GM18867 (cell line): ENCODE data around the gene ATG5.
"Not testable (repeated sequence)": the region's sequence is repeated elsewhere in the genome, so short reads cannot be mapped to it uniquely, and the experiment has no call there.

Experiments
- ATAC-seq: cut with Tn5 transposase; IDR thresholded peaks from one replicate; pipeline ENCODE4 v1.9.1; 2021; ENCODE audit warnings: mild to moderate bottlenecking, moderate library complexity; ENCODE audit not compliant: unreplicated experiment

Gene ATG5

DNA sequence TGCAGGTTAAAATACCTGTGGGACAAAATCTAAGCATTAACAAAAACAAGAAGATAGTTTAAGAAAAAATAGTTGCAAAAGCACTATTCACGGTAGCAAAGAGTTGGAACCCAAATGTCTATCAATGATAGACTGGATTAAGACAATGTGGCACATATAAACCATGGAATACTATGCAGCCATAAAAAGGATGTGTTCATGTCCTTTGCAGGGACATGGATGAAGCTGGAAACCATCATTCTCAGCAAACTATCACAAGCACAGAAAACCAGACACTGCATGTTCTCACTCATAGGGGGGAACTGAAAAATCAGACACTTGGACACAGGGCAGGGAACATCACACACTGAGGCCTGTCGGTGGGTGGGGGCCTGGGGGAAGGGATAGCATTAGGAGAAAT lies 65.8 kb downstream of the ATG5 start:
- not testable (repeated sequence) for ATAC-seq

DNA sequence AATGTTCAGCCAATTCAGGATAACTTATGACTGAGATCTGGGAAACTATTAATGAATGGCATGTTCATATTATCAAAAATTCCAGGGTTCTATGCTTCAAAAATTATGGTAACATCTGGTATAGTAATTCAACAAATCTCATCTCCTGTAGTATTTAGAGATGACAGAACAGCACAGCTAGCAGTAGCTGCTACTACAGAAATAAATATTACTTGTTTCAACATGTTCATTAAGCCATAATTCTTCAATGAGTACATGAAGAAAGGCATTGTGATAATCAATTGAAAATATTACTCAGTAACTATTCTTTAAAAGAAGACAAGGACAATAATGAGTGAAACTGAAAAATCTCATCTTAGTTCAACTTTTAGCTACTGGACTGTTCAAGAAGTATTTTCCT lies 66.8 kb downstream of the ATG5 start:
- ATAC-seq = no peak

DNA sequence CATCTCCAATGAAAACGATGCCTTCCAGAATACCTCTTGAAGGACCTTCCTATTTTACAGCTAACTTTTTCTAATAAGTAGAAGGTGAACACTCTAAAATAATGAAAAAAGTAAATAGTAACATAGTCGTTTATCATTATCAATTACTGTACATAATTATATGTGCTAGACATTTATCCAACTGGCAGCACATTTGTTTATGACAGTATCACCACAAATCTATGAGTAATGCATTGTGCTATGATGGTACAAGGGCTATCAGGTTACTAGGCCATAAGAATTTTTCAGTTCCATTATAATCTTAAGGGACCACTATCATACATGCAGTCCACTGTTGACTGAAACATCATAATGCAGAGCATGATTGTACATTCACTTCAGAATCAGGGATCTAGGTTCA lies 68.4 kb downstream of the ATG5 start:
- no peak for ATAC-seq

DNA sequence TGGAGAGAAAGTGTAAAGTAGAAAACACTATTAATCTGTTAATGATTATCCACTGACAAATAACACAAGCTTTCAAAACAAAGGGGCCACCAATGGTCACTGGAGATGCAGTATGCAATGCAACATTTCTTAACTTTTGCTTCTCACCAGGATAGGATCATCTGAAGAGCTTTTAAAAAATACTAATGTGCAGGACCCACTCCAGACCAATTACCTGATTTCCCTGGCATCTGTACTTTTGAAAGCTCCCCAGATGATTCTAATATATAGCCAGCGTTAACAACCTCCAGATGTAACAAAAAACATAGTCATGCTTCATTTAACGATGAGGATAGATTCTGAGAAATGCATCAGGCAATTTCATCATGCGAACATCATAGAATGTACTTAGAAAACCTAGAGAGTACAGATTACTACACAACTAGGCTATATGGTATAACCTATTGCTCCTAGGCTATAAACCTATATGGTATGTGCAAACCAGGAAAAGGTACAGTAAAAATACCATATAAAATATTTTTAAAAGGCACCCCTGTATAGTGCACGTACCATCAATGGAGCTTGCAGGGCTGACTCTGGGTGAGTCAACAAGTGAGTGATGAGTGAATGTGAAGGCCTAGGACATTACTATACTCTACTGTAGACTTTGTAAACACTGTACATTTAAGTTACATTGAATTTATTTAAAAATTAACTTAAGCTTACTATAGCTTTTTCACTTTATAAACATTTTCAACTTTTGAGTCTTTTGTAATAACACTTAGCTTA lies 69.2 kb downstream of the ATG5 start:
- no peak for ATAC-seq

DNA sequence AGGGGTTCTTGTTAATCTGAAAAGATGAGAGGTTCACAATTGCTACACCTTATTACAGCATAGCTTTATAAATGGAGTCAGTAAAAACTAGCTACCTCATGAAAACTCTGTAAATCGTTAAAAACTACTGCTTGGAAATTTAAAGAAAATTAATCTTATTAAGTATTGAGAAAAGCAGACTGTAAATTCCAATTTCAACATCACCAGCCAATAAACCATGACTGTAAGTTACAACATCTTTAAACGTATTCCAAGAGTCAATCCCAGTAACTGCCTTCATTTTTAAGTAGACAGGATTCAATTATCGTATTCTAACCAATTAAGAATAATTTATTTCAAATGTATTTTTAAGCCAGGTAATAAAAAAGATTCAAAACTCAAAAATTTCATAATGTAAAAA lies 70.3 kb downstream of the ATG5 start:
- no peak for ATAC-seq

DNA sequence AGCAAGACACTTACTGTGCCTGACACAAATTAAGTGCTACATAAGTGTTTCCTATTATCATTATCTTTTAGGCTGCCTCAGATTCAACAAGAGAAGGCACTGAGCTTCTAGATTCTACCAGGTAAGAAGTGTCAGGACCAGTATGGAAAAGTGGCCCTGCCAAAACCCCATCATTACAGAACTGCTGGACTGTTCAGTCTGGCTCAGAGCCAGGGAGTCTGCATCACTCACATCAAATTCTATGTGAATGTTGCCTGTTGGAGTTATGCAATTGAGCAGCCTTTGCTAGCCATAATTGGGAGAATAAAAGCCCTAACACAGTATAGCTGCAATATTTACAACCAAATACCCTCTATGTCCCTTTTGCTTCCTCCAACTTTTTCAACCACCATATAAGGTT lies 70.9 kb downstream of the ATG5 start:
- ATAC-seq = no peak

DNA sequence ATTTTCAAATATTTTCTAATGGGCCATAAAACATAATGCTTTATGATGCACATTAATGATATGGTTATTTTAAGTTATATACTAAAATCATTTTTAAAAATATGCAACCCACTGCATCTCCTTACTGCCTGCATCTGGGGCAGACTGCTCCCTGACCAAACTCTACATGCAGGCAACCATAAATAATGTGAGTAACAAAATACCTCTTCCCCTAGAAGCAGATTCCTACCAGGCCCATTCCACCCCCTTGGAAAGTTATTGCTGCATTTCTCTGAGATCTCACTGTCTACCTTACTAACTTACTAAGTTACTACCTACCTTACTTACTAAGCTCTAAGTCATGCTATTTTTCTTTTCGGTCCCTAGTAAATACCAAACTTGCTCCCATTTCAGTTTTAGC lies 71.8 kb downstream of the ATG5 start:
- ATAC-seq = no peak

DNA sequence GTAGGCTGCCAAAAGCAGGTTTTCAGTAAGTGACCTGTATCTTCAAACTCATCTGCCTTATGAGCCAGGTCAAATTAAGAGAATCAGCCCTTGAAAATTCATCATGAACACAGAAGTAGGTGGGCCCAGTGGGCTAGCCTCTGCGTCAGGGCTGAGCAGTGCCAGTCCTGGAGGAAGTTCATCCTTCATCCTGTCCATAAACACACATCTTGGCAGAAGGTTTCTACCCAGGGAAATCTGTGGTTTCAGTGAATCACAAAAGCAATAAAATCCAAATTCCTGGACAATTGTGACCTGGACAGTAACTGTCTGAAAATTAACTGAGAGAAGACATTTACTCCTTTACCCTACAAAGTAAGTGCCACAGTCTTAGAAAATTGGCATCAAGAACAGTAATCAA lies 72.4 kb downstream of the ATG5 start:
- ATAC-seq = no peak

DNA sequence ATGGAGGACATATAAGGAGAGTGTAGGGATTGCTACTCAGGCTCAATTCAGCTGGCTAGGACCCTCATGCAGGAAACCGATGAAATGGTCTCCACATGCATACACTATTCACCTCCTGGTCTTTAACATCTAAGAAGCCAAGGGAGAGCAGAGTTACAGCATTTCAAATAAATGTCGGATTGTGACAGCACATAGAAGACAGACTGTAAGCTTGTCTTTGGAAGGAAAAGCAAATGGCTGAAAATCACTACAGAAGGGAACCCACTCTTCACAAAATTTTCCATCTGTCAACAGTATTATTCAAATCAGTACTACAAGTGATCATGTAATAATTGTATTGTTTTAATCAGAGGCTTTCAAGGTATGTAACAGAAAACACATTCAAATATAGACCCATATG lies 72.9 kb downstream of the ATG5 start:
- no peak for ATAC-seq

DNA sequence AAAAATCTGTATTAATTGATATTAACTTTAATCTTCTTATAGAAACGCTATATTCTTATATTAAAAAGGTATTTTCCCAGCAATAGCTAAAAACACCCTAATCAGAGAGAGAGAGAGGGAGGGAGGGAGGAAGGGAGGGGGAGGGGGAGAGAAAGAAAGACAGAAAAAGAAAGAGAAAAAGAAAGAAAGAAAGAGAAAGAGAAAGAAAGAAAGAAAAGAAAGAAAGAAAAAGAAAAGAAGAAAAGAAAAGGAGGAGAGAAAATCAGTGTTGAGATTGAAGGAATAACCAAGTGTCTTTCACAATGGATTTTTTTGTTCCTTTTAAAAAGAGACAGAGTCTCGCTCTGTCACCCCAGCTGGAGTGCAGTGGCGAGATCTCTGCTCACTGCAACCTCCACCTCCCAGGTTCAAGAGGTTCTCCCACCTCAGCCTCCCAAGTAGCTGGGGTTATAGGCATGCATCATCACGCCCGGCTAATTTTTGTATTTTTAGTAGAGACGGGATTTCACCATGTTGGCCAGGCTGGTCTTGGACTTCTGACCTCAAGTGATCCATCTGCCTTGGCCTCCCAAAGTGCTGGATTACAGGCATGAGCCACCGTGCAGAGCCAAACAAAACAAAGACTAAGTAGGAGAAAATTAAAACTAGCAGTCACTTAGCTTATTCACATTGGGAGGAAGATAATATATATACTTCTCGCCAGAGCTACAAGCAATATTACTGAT lies 73.9 kb downstream of the ATG5 start:
- ATAC-seq = not testable (repeated sequence)

DNA sequence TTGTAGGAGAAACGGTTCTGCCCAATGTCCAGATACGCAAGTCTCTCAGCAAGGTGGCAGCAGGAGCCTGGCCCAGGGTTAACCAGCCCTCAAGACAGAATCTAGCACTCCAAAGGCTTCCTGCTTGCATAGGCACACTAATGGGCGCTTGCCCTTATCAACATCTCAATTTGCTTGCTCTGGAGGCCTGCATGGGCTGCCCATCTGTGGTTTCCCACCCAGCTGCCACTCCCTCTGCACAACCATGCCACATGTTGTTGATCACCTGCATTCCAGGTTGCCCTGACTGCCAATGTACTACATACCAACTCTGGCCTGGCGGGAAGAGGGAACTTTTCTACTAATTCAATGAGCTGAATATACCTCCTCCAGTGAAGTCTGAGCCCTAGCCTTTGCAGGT lies 74.6 kb downstream of the ATG5 start:
- no peak for ATAC-seq

DNA sequence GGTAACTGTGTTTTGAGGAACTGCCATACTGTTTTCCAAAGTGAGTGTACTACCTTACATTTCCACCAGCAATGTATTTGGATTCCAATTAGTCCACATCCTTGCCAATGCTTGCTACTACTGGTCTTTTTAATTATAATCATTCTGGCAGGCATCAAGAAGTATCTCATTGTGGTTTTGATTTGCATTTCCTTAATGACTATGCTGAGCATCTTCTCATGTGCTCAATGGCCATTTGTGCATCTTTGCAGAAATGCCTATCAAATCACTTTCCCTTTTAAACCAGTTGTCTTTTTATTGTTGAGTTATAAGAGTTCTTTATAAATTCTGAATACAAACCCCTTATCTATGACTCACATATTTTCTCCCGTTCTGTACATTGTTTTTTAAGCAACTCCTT lies 75.9 kb downstream of the ATG5 start:
- ATAC-seq = no peak

DNA sequence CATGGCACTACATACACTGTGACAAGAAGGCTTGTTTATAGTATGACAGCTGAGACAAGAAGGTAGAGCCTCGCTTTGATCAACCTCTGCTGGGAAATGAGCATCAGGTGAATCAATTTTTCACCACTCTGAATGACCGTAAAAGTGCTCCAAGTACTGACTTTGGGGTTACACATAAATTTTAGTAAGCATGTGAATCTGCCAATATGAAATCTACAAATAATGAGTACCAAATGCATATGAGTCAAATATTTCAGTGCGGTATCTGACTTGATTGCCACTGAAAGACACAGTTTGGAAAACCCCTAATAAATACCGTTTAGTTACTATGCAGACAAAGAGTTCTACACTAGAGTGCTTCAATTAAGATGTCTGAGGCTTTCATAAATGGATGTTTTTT lies 77.8 kb downstream of the ATG5 start:
- peak; percentile 41 for ATAC-seq

DNA sequence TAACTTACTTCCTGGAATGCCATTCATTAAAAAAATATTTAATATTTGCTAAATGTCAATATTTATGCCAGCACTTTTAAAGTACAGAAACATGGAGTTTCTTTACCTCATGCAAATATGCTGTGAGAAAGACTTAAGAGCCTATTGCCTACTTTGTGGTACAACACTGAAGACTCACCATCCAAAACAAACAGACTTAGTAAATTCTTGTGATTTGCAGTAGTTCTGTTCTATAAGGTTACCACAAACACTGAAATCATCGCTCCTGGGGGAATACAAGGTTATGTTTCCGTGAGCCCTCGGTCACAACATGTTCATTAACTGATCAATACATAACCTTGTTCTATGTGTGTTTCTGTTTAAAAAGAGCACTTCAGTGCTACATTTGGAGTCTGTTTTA lies 78.3 kb downstream of the ATG5 start:
- peak; percentile 50 for ATAC-seq

DNA sequence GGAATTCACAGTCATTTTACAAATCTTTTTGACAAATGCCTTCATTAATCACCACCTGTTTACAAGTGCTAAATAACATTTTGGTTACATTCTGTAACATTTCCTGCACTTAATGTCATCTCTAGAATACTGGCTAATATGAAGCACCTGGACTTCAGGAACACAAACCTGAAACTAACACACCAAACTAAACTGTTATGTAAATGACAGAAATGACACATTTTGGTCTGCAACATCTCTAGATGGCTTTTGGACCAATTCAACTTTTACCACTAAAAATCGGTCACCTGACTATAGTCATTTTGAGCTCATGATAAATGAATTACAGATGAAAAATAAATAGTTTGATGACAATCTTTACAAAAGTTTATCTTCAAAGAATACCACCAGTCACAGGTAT lies 80.6 kb downstream of the ATG5 start:
- peak; percentile 73 for ATAC-seq

DNA sequence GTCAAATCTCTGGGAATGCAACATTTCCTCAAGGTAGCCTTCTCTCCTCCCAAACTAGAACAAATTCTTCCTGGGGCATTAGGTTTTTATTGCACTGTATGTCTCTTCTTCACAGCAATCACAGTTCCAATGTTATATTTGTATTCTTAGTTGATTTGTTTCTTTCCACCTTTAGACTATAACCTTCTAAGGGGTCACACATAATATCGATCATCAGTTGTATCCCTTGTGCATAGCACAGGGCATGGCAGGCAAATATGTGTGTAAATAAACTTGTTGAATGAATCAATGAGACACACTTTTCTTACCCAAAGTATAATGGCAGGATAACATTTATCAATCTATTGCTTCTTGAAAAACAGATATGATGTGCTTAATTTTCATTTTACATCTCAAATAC lies 81.0 kb downstream of the ATG5 start:
- ATAC-seq = no peak

DNA sequence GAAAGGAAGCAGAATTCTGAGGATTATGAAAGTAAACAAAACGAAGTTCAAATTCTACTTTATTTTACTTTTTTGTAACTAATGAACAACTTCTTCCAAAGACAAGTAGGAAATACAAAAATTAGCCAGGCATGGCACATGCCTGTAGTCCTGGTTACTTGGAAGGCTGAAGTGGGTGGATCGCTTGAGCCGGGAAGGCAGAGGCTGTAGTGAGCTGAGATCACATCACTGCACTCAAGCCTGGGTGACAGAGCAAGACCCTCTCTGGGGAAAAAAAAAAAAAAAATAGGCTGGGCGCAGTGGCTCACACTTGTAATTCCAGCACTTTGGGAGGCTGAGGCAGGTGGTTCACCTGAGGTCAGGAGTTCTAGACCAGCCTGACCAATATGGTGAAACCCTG lies 82.3 kb downstream of the ATG5 start:
- ATAC-seq = no peak

DNA sequence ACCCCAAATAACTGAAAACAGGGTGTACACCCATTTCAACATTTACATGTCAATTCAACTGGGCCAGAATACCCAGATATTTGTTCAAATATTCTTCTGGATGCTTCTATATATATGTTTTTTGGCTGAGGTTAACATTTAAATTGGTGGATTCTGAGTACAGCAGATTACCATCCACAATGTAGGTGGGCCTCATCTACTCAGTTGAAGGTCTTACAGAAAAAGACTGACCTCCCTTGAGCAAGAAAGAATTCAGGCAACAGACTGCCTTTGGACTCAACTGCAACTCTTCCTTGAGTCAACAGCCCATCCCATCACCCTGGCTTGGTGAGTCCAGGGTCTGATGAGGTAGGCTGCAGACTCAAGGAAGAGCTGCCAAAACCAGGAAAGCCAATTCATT lies 84.1 kb downstream of the ATG5 start:
- ATAC-seq = no peak

DNA sequence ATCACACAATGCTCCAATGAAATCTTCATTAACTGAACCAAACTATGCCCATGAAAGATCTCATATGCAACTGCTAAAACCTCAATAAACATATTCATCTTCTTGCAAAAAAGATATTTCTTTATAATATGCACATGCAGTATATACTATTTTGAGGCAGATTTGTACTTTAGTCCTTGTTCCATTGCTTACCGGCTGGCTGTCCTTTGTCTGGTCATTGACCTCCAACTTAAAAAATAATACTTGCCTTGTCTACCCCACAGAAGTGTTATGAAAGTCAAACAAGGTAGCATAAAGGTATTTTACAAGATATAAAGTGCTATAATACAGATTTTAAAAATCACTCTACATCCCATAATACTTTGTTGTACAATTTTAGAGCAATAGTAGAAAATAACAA lies 88.3 kb downstream of the ATG5 start:
- ATAC-seq = no peak

DNA sequence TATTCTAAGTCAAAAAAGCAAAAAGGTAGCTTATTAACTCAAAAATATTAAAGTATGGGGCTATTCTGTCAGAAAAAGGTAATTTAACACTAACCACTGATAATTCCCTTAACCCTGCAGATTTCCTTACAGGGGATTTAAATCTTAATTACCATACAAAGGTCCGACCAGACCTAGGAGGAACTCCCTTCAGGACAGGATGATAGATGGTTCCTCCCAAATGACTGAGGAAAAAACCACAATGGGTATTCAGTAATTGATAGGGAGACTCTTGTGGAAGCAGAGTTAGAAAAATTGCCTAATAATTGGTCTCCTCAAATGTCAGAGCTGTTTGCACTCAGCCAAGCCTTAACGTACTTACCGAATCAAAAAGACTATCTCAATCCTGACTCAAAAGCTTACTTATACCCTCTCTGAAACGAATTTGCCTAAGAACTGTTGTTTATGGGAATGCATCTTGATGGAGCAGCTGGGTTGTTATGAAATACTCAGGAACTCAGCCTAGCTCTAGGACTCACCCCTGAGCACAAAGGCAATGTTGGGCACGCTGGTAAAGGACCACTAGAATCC lies 95.6 kb downstream of the ATG5 start:
- ATAC-seq = not testable (repeated sequence)

DNA sequence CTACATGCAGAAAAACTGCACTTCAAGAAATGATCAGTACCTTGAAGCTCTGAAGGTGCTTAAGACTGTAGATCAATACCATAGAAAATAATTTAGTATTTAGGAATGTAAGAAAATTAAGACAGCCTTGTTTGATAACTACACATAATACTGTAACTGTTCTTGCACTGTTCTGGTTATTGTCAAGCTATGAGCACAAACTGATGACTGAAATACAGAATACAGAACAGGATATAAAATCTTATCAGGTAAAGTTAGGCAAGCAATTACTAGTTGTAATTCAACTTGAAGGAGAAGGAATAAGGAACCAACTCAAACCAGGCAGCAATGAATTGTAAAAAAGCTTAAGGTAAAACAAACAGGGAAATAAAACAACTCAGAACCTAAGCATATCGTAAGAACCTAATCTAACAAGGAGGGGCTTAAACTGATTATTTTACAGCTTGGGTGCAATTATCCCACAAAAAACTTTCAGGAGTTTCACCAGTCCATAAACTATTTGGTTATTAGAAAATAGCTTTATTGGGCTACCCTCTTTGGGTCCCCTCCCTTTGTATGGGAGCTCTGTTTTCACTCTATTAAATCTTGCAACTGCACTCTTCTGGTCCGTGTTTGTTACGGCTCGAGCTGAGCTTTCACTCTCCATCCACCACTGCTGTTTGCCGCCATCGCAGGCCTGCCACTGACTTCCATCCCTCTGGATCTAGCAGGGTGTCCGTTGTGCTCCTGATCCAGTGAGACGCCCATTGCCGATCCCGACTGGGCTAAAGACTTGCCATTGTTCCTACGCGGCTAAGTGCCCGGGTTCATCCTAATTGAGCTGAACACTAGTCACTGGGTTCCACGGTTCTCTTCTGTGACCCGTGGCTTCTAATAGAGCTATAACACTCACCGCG lies 97.7 kb downstream of the ATG5 start:
- no peak for ATAC-seq
